K562 (cell line): Measurements from ENCODE around the gene BORA. TPM values are rescaled to one million over a fixed set of nuclear protein-coding genes. Genes with fewer than 3 reads are reported as not detected.

Experiments used
- ASH1L ChIP-seq: fragments of 450-650 bp; IDR thresholded peaks from 2 replicates; pipeline ENCODE4 v1.6.1; 2018; ENCODE audit warnings: borderline replicate concordance, mild to moderate bottlenecking, low read depth; ENCODE audit not compliant: partially characterized antibody
- CCAR2 ChIP-seq: fragments of 200-400 bp; formaldehyde crosslinking; IDR thresholded peaks from 2 replicates; pipeline ENCODE4 v1.6.1; 2017; ENCODE audit warnings: mild to moderate bottlenecking, low read depth, low read length
- CHD1 ChIP-seq: fragments of 200-600 bp; sonication (generic); IDR thresholded peaks from one replicate; pipeline ENCODE4 v1.6.1; 2012; ENCODE audit warnings: mild to moderate bottlenecking, moderate library complexity, low read length, inconsistent platforms
- CREB5 ChIP-seq: fragments of 250-450 bp; sonication (Bioruptor Pico); IDR thresholded peaks from 2 replicates; pipeline ENCODE4 v1.5.0; 2020; ENCODE audit warnings: mild to moderate bottlenecking
- FOXM1 ChIP-seq, 2 experiments: fragments of 450-650 bp in 1 of 2; sonication (generic) in 1 of 2; formaldehyde crosslinking in 1 of 2; IDR thresholded peaks; 2 replicates each; pipeline versions ENCODE4 v1.6.1 to v1.9.0; 2017 to 2022; ENCODE audit warnings: low read depth in 2 of 2, mild to moderate bottlenecking in 2 of 2, missing genetic modification reagents in 1 of 2, moderate library complexity in 1 of 2
- FOXO4 ChIP-seq: fragments of 450-650 bp; formaldehyde crosslinking; IDR thresholded peaks from 2 replicates; pipeline ENCODE4 v1.4.0; 2020; ENCODE audit warnings: mild to moderate bottlenecking, moderate library complexity
- GTF2F1 ChIP-seq: IDR thresholded peaks from 2 replicates; pipeline ENCODE4 v1.6.1; 2011; ENCODE audit warnings: low read depth, low read length, improper control_type of control experiment
- L3MBTL2 ChIP-seq: fragments of 450-650 bp; IDR thresholded peaks from 2 replicates; pipeline ENCODE4 v1.6.1; 2016; ENCODE audit warnings: mild to moderate bottlenecking, moderate library complexity
- LCOR ChIP-seq: sonication (generic); formaldehyde crosslinking; IDR thresholded peaks from 2 replicates; pipeline ENCODE4 v1.8.0; 2022; ENCODE audit warnings: mild to moderate bottlenecking, missing genetic modification reagents
- PYGO2 ChIP-seq: fragments of 450-650 bp; IDR thresholded peaks from 2 replicates; pipeline ENCODE4 v1.6.1; 2016; ENCODE audit warnings: mild to moderate bottlenecking, missing genetic modification characterization, moderate library complexity, missing compliant biosample characterization
- RBM25 ChIP-seq: fragments of 200-400 bp; formaldehyde crosslinking; IDR thresholded peaks from 2 replicates; pipeline ENCODE4 v1.6.1; 2018; ENCODE audit warnings: low read length, low read depth, moderate library complexity; ENCODE audit not compliant: severe bottlenecking
- RNF219 ChIP-seq: fragments of 250-450 bp; sonication (Bioruptor Pico); IDR thresholded peaks from 2 replicates; pipeline ENCODE4 v1.5.0; 2022; ENCODE audit warnings: mild to moderate bottlenecking
- TFAM ChIP-seq: fragments of 250-450 bp; sonication (Bioruptor Pico); conservative IDR thresholded peaks from 2 replicates; pipeline ENCODE4 v1.5.0; 2021; ENCODE audit warnings: mild to moderate bottlenecking, moderate library complexity
- ZNF212 ChIP-seq: fragments of 450-650 bp; formaldehyde crosslinking; IDR thresholded peaks from 2 replicates; pipeline ENCODE4 v1.4.0; 2020; ENCODE audit warnings: mild to moderate bottlenecking
- ZNF445 ChIP-seq: fragments of 250-450 bp; sonication (Bioruptor Pico); IDR thresholded peaks from 2 replicates; pipeline ENCODE4 v1.4.0; 2020; ENCODE audit warnings: low read depth, mild to moderate bottlenecking, moderate library complexity
- polyA plus RNA-seq, 8 experiments: library from polyadenylated mRNA; depleted of rRNA in 4 of 8; stranded (reverse) in 5 of 8; unstranded in 3 of 8; fragments of >200 nt; fragmentation: Nextera tagmentation in 2 of 8; fragmentation: Illumina TruSeq in 1 of 8; extraction: Ambion mirVana in 2 of 8; extraction: Trizol in 1 of 8; gene quantifications; 2 replicates each; pipeline versions ENCODE4 v1.2.1 to v1.2.3, GENCODE V29; 2011 to 2014; ENCODE audit warnings: inconsistent platforms in 1 of 8, missing spikeins in 1 of 8
- total RNA-seq, 7 experiments: library from RNA; depleted of rRNA in 6 of 7; stranded (reverse); fragments of >200 nt in 6 of 7; fragmentation: Illumina TruSeq in 2 of 7; extraction: Trizol in 2 of 7; gene quantifications; 2 replicates each; pipeline versions ENCODE4 v1.2.1 to v1.2.3, GENCODE V29; 2011 to 2021; ENCODE audit warnings: low replicate concordance in 1 of 7
- TF ChIP-seq, protein P1 (sequence below): fragments of 250-450 bp; sonication (Bioruptor Pico); IDR thresholded peaks from 2 replicates; pipeline ENCODE4 v1.4.0; 2020; ENCODE audit warnings: mild to moderate bottlenecking, moderate library complexity, borderline replicate concordance
- TF ChIP-seq, protein P2 (sequence below): fragments of 250-450 bp; sonication (Bioruptor Pico); IDR thresholded peaks from 2 replicates; pipeline ENCODE4 v1.6.1; 2021; ENCODE audit warnings: mild to moderate bottlenecking

Gene BORA
- total and polyA plus RNA-seq, 9 of the 15 experiments (the other 6 are each of a cell fraction or from before 2014, with no cell fraction given), result 12.4 to 21.5 (median 18.2) TPM

DNA sequence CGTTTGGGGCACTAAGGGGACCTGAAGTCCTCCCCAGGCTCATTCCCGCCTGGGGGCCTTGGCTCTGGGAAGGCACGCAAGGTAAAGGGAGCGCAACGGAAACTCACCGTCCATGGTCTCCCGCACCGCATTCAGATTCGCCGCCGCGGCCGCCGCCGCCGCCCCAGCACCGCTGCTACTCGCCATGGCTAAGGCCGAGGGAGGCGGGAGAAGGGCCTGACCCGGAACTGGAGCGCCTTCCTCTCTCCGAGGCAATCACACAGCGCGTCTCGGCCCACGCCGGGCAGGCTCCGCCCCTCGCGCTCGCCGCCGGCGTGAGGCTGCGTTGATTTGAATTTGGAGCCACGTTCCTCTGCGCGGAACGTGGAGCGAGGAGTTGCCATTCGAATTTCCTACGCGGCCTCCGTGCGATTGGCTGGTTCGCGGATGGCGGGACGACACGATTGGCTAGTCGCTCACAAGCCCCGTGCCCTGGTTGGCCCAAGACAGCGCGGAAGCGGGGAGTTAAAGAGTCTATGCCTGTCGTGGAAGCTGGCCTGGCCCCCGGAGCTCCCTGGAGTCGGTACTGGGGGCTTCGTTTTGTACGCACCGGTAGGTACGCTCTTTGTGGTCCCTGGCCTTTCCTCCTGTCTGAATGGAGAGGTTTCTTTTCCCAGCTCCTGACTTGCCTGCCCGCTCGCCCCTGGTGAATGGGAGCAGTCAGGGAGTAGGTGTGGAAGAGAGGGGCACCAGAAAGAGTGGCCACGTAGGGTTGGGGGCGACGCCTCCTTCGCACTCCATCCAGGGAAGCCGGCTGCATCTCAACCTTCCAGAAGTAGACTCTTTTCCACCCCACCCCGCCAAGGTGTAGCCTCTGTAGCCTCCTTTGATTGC, at the start of gene BORA, which contains the start of gene MZT1 (continued):
- no peak for TF ChIP-seq CREB5 (CRISPR knock-in tag)
- TF ChIP-seq FOXM1 (IDR thresholded peaks at IDR 0.05; ENCODE audit: low read depth), result peak; percentile 99
- TF ChIP-seq FOXM1 (CRISPR knock-in tag; IDR thresholded peaks at IDR 0.05; ENCODE audit: low read depth), result peak; percentile 99
- TF ChIP-seq LCOR, result peak; percentile 90
- no peak for TF ChIP-seq CCAR2
- TF ChIP-seq TFAM (CRISPR knock-in tag), result no peak
- no peak for TF ChIP-seq RNF219
- TF ChIP-seq GTF2F1, result no peak
- TF ChIP-seq ZNF212 (CRISPR knock-in tag), result no peak
- no peak for TF ChIP-seq ZNF445 (CRISPR knock-in tag)
- no peak for TF ChIP-seq FOXO4 (CRISPR knock-in tag)
- peak; percentile 86 for TF ChIP-seq ASH1L
- TF ChIP-seq PYGO2 (tag), result no peak
- TF ChIP-seq, protein P1, sequence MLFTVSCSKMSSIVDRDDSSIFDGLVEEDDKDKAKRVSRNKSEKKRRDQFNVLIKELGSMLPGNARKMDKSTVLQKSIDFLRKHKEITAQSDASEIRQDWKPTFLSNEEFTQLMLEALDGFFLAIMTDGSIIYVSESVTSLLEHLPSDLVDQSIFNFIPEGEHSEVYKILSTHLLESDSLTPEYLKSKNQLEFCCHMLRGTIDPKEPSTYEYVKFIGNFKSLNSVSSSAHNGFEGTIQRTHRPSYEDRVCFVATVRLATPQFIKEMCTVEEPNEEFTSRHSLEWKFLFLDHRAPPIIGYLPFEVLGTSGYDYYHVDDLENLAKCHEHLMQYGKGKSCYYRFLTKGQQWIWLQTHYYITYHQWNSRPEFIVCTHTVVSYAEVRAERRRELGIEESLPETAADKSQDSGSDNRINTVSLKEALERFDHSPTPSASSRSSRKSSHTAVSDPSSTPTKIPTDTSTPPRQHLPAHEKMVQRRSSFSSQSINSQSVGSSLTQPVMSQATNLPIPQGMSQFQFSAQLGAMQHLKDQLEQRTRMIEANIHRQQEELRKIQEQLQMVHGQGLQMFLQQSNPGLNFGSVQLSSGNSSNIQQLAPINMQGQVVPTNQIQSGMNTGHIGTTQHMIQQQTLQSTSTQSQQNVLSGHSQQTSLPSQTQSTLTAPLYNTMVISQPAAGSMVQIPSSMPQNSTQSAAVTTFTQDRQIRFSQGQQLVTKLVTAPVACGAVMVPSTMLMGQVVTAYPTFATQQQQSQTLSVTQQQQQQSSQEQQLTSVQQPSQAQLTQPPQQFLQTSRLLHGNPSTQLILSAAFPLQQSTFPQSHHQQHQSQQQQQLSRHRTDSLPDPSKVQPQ (CRISPR knock-in tag), result no peak
- peak; percentile 96 for TF ChIP-seq L3MBTL2
- TF ChIP-seq, protein P2, sequence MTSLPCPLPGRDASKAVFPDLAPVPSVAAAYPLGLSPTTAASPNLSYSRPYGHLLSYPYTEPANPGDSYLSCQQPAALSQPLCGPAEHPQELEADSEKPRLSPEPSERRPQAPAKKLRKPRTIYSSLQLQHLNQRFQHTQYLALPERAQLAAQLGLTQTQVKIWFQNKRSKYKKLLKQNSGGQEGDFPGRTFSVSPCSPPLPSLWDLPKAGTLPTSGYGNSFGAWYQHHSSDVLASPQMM (CRISPR knock-in tag), result no peak
- TF ChIP-seq RBM25, result peak; percentile 43
- no peak for TF ChIP-seq CHD1
